Spleen (tissue), 11 donors: Measurements from ENCODE around the gene SLC30A3. TPM values are rescaled to one million over a fixed set of nuclear protein-coding genes. Genes with fewer than 3 reads are reported as not detected.

Source experiments
- DNase-seq: peaks from one replicate; pipeline ENCODE4 v3.0.0-alpha.2; 2020
- H3K27ac ChIP-seq, 8 donors: fragments of 200-600 bp; sonication (generic) in 7 of 8; 1 replicate in 4 of 8; 2 replicates in 4 of 8; pipeline versions ENCODE4 v1.5.0 to v1.8.0; 2016 to 2021; ENCODE audit warnings: inconsistent platforms in 4 of 8, mild to moderate bottlenecking in 4 of 8, moderate library complexity in 1 of 8
- H3K27me3 ChIP-seq, 7 donors: fragments of 200-600 bp; sonication (generic) in 6 of 7; replicated peaks in 1 of 7; 1 replicate in 4 of 7; 2 replicates in 3 of 7; pipeline versions ENCODE4 v1.5.0 to v1.8.0; 2016 to 2021; ENCODE audit warnings: inconsistent platforms in 3 of 7, mild to moderate bottlenecking in 1 of 7
- H3K36me3 ChIP-seq, 6 donors: fragments of 200-600 bp; sonication (generic) in 5 of 6; 1 replicate in 4 of 6; 2 replicates in 2 of 6; pipeline versions ENCODE4 v1.5.0 to v1.8.0; 2016 to 2021; ENCODE audit warnings: inconsistent platforms in 2 of 6
- H3K4me1 ChIP-seq, 6 donors: fragments of 200-600 bp; sonication (generic) in 5 of 6; 1 replicate in 3 of 6; 2 replicates in 3 of 6; pipeline versions ENCODE4 v1.5.0 to v1.8.0; 2016 to 2021; ENCODE audit warnings: inconsistent platforms in 3 of 6
- H3K4me3 ChIP-seq, 8 donors: fragments of 200-600 bp; sonication (generic) in 7 of 8; 1 replicate in 4 of 8; 2 replicates in 4 of 8; pipeline versions ENCODE4 v1.5.0 to v1.8.0; 2016 to 2021; ENCODE audit warnings: inconsistent platforms in 4 of 8, mild to moderate bottlenecking in 4 of 8, moderate library complexity in 2 of 8
- H3K9me3 ChIP-seq, 8 donors: fragments of 200-600 bp; sonication (generic) in 7 of 8; 1 replicate in 4 of 8; 2 replicates in 4 of 8; pipeline versions ENCODE4 v1.5.0 to v1.8.0; 2016 to 2021; ENCODE audit warnings: inconsistent platforms in 4 of 8
- CTCF ChIP-seq, 11 experiments: fragments of 200-600 bp in 7 of 11; fragments of 450-650 bp in 4 of 11; sonication (generic) in 4 of 11; IDR thresholded peaks in 8 of 11; conservative IDR thresholded peaks in 3 of 11; 1 replicate in 7 of 11; 2 replicates in 4 of 11; pipeline versions ENCODE4 v1.4.0 to v1.8.0; 2016 to 2021; ENCODE audit warnings: antibody characterized with exemption in 11 of 11, inconsistent platforms in 4 of 11, mild to moderate bottlenecking in 1 of 11
- POLR2A ChIP-seq, 3 donors: fragments of 450-650 bp; IDR thresholded peaks; one replicate each; pipeline ENCODE4 v1.5.1; 2017; ENCODE audit warnings: antibody characterized with exemption in 3 of 3, mild to moderate bottlenecking in 1 of 3
- POLR2AphosphoS5 ChIP-seq, 3 donors: sonication (generic); formaldehyde crosslinking; IDR thresholded peaks; one replicate each; pipeline ENCODE4 v1.5.1; 2017; ENCODE audit warnings: antibody characterized with exemption in 3 of 3
- WGBS, 5 donors: extraction: QIAGEN DNeasy Blood & Tissue Kit in 3 of 5; methylation state at CpG; one replicate each; pipeline versions ENCODE4 v1.1.5 to v1.1.7; 2013 to 2018; 5-methylcytosine and 5-hydroxymethylcytosine counted together
- intact Hi-C: fragments of 100-400 bp; cut with DNase I; formaldehyde crosslinking; loops from one replicate; pipeline ENCODE4 v1.15.0; 2023; ENCODE audit warnings: low total_unique reads
- polyA plus RNA-seq, 3 donors: library from polyadenylated mRNA; stranded (reverse); fragments of 200-250 nt; gene quantifications; one replicate each; pipeline ENCODE4 v1.2.1, GENCODE V29; 2013
- total RNA-seq, 7 donors: library from RNA; depleted of rRNA in 3 of 7; stranded (reverse); fragments of >200 nt in 3 of 7; fragmentation: NEBNext Ultra II Directional in 4 of 7; extraction: Animal tissue kit (Norgen Biotek cat#: 25700) in 4 of 7; gene quantifications; one replicate each; pipeline versions ENCODE4 v1.1.0 to v1.2.1, GENCODE V29; 2016 to 2021
- donor health status: healthy with polysubstance abuse.
- donor health status: DM: no; HTN: no; CAD: no; lungs with moderate emphysema.
- donor health status: DM: no; HTN: no; CAD: no.
- donor health status: Bipolar disorder and iron deficiency.
- donor health status: healthy.
- donor health status: DM: no; HTN: no; CAD: no.
- donor health status: DM: yes; HTN: yes; CAD: no.

Gene SLC30A3
- total and polyA plus RNA-seq, 10 donors: 0.05 to 0.34 (median 0.16) TPM; not detected in 5

- Histone ChIP-seq H3K27me3 (no peaks in the 10 kb centered on the region), H3K4me1 (peaks cover 4 to 33% (median 20%) of the 10 kb centered on the region in 6 donors), H3K9me3 (no peaks in the 10 kb centered on the region), H3K27ac (no peak overlapping the region), H3K4me3 (no peak overlapping the region), H3K36me3 (peaks cover 0 to 67% (median 51%) of the 10 kb centered on the region in 6 donors)
- intact Hi-C loops: no loop called here
- 81 to 96% (median 91%) methylated on average over 4 of the region's 4 CpGs for WGBS, 5 donors
- TF ChIP-seq POLR2AphosphoS5 (IDR thresholded peaks at IDR 0.05): no peak
- no peak for TF ChIP-seq CTCF (IDR thresholded peaks at IDR 0.05 in 8 of 11, conservative IDR thresholded peaks at IDR 0.05 in 3 of 11)
- TF ChIP-seq POLR2A (IDR thresholded peaks at IDR 0.05): no peak
- no peak for DNase-seq
These were observed 54.3 kb downstream of the SLC30A3 start for GRCh38 chr2:27208486-27209050.

GRCh38 chr2:27206346-27206745 lies 56.5 kb downstream of the SLC30A3 start:
- 88 to 97% (median 93%) methylated on average over 6 of the region's 6 CpGs for WGBS, 5 donors
- intact Hi-C loops: no loop called here
- peaks cover 0 to 19% (median 7%) of the 10 kb centered on the region in 6 donors for H3K4me1 ChIP-seq

GRCh38 chr2:27205206-27205605 lies 57.6 kb downstream of the SLC30A3 start:
- Histone ChIP-seq H3K9me3 (no peaks in the 10 kb centered on the region), H3K27ac (no peak overlapping the region), H3K4me1 (peaks cover 0 to 9% (median 0%) of the 10 kb centered on the region in 6 donors), H3K36me3 (peaks cover 0 to 98% (median 77%) of the 10 kb centered on the region in 6 donors), H3K27me3 (no peaks in the 10 kb centered on the region), H3K4me3 (no peak overlapping the region)
- no peak for DNase-seq
- no peak for TF ChIP-seq POLR2AphosphoS5 (IDR thresholded peaks at IDR 0.05)
- no peak for TF ChIP-seq POLR2A (IDR thresholded peaks at IDR 0.05)
- TF ChIP-seq CTCF (IDR thresholded peaks at IDR 0.05 in 8 of 11, conservative IDR thresholded peaks at IDR 0.05 in 3 of 11): no peak
- intact Hi-C loops: no loop called here
- 80 to 95% (median 89%) methylated on average over 8 of the region's 8 CpGs for WGBS, 5 donors

More at GRCh38 chr2:27206346-27206745, 56.5 kb downstream of the SLC30A3 start:
- Histone ChIP-seq H3K27ac (no peak overlapping the region), H3K4me3 (no peak overlapping the region), H3K9me3 (no peaks in the 10 kb centered on the region), H3K36me3 (peaks cover 0 to 86% (median 68%) of the 10 kb centered on the region in 6 donors), H3K27me3 (no peaks in the 10 kb centered on the region)
- DNase-seq: no peak
- TF ChIP-seq CTCF (IDR thresholded peaks at IDR 0.05 in 8 of 11, conservative IDR thresholded peaks at IDR 0.05 in 3 of 11) (no peak), POLR2AphosphoS5 (IDR thresholded peaks at IDR 0.05) (no peak), POLR2A (IDR thresholded peaks at IDR 0.05) (no peak)

- Histone ChIP-seq H3K4me3 (no peak overlapping the region), H3K9me3 (no peaks in the 10 kb centered on the region), H3K27ac (no peak overlapping the region), H3K4me1 (peaks cover 0 to 3% (median 0%) of the 10 kb centered on the region in 6 donors), H3K36me3 (peaks cover 0 to 100% (median 83%) of the 10 kb centered on the region in 6 donors), H3K27me3 (no peaks in the 10 kb centered on the region)
- DNase-seq: no peak
- intact Hi-C loops: no loop called here
- TF ChIP-seq POLR2AphosphoS5 (IDR thresholded peaks at IDR 0.05) (no peak), CTCF (IDR thresholded peaks at IDR 0.05 in 8 of 11, conservative IDR thresholded peaks at IDR 0.05 in 3 of 11) (no peak), POLR2A (IDR thresholded peaks at IDR 0.05) (no peak)
- 87 to 98% (median 91%) methylated on average over 8 of the region's 8 CpGs for WGBS, 5 donors
These were observed 58.3 kb downstream of the SLC30A3 start for GRCh38 chr2:27204566-27204965.
